Activated CD8-positive, alpha-beta T cell treated with anti-CD3 and anti-CD28 coated beads for 36 hours (primary cell): ENCODE results near the gene AOX1. TPM values are rescaled to one million over a fixed set of nuclear protein-coding genes. Genes with fewer than 3 reads are reported as not detected.

Source experiments
- ATAC-seq: fragments of 200-7000 bp; cut with Tn5 transposase; one replicate; pipeline ENCODE4 v1.10.0; 2021; ENCODE audit warnings: mild to moderate bottlenecking, moderate library complexity
- CTCF ChIA-PET: fragments of 350-600 bp; sonication (Branson Sonifier 250); formaldehyde crosslinking; loops from one replicate; lab custom pipeline; 2021; ENCODE audit warnings: antibody characterized with exemption; lab: Charles Lee
- POLR2A ChIA-PET: fragments of 350-600 bp; sonication (Branson Sonifier 250); formaldehyde crosslinking; loops from one replicate; lab custom pipeline; 2021; ENCODE audit warnings: antibody characterized with exemption; lab: Charles Lee
- DNase-seq: peaks from one replicate; pipeline ENCODE4 v3.0.0-alpha.2; 2020
- H3K27ac Mint-ChIP-seq: one replicate; pipeline ENCODE4 v1.8.0; 2021; ENCODE audit warnings: mild to moderate bottlenecking, mixed read lengths
- H3K27me3 Mint-ChIP-seq: one replicate; pipeline ENCODE4 v1.8.0; 2021; ENCODE audit warnings: mixed read lengths
- H3K36me3 Mint-ChIP-seq: one replicate; pipeline ENCODE4 v1.8.0; 2021; ENCODE audit warnings: low read depth, mixed read lengths
- H3K4me1 Mint-ChIP-seq: one replicate; pipeline ENCODE4 v1.8.0; 2021; ENCODE audit warnings: low read depth, mixed read lengths
- H3K4me3 Mint-ChIP-seq: one replicate; pipeline ENCODE4 v1.8.0; 2021; ENCODE audit warnings: mild to moderate bottlenecking, moderate library complexity, mixed read lengths
- H3K9me3 Mint-ChIP-seq: one replicate; pipeline ENCODE4 v1.8.0; 2021; ENCODE audit warnings: mixed read lengths
- CTCF ChIP-seq: fragments of 200-600 bp; IDR thresholded peaks from one replicate; pipeline ENCODE4 v1.8.0; 2022; ENCODE audit warnings: antibody characterized with exemption, mild to moderate bottlenecking
- intact Hi-C: fragments of 100-400 bp; cut with micrococcal nuclease; formaldehyde crosslinking; loops from one replicate; pipeline ENCODE4 v1.10.0; 2022
- total RNA-seq, 2 experiments: library from RNA; stranded (reverse); gene quantifications; one replicate each; pipeline ENCODE4 v1.2.3, GENCODE V29; 2021

Gene AOX1
- total RNA-seq, 2 experiments from 2014 or later = 0.54 to 0.69 TPM

- H3K4me3 Mint-ChIP-seq = no peak overlapping the region
- no peak for TF ChIP-seq CTCF
- no peak overlapping the region for H3K27ac Mint-ChIP-seq
- H3K27me3 Mint-ChIP-seq = no peaks in the 10 kb centered on the region
- ChIA-PET POLR2A (no interaction called here), CTCF (no interaction called here)
- no peaks in the 10 kb centered on the region for H3K9me3 Mint-ChIP-seq
- ATAC-seq (peak; percentile 60), DNase-seq (peak; percentile 29)
- intact Hi-C loops = no loop called here
- H3K4me1 Mint-ChIP-seq = peaks cover 10% of the 10 kb centered on the region
- H3K36me3 Mint-ChIP-seq = no peaks in the 10 kb centered on the region
Observed at GRCh38 chr2:200618590-200619021, 32.8 kb downstream of the AOX1 start.

DNA sequence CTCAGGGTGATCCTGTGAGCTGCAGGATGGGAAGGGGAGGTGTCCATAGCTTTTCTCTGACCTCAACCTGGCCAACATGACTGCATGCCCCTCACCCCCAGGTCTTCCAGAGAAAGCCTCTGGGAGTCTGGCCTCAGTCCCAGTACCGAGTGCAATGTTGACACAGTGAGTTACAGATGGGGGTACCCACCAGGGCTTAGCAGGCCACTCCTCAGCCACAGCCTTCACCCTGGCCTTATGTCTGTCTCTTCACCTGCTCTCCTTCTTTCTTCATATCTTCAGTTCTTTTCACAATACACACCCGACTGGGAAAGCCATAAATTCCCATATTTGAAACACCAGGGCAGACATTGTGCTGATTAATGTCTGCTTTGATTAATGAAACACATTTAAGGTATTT lies 33.5 kb downstream of the AOX1 start:
- intact Hi-C loops = no loop called here
- TF ChIP-seq CTCF = no peak
- H3K36me3 Mint-ChIP-seq = no peaks in the 10 kb centered on the region
- no peak overlapping the region for H3K27ac Mint-ChIP-seq
- ATAC-seq = no peak
- ChIA-PET POLR2A (interaction anchor here (0.6 kb wide), 1 partner anchor 99 kb away, joined by 3 read pairs; no protein-coding TSS in a partner anchor), CTCF (no interaction called here)
- no peak for DNase-seq
- no peaks in the 10 kb centered on the region for H3K9me3 Mint-ChIP-seq
- H3K4me1 Mint-ChIP-seq = peaks cover 10% of the 10 kb centered on the region
- no peak overlapping the region for H3K4me3 Mint-ChIP-seq
- peaks cover 2% of the 10 kb centered on the region for H3K27me3 Mint-ChIP-seq

- H3K27me3 Mint-ChIP-seq = peaks cover 3% of the 10 kb centered on the region
Observed at GRCh38 chr2:200620606-200621390, 35.0 kb downstream of the AOX1 start.

GRCh38 chr2:200622106-200622505 lies 36.3 kb downstream of the AOX1 start:
- ATAC-seq = no peak
- H3K9me3 Mint-ChIP-seq = no peaks in the 10 kb centered on the region
- peaks cover 10% of the 10 kb centered on the region for H3K4me1 Mint-ChIP-seq
- DNase-seq = no peak
- no peaks in the 10 kb centered on the region for H3K36me3 Mint-ChIP-seq
- no peak overlapping the region for H3K27ac Mint-ChIP-seq
- TF ChIP-seq CTCF = no peak
- H3K4me3 Mint-ChIP-seq = no peak overlapping the region
- CTCF ChIA-PET = interaction anchor here (1.3 kb wide), 1 partner anchor 10 kb away, joined by 4 read pairs; no protein-coding TSS in a partner anchor
- peaks cover 3% of the 10 kb centered on the region for H3K27me3 Mint-ChIP-seq
- POLR2A ChIA-PET = no interaction called here
- intact Hi-C loops = no loop called here

More at GRCh38 chr2:200620606-200621390, 35.0 kb downstream of the AOX1 start:
- no peak for TF ChIP-seq CTCF
- ChIA-PET CTCF (no interaction called here), POLR2A (no interaction called here)
- Mint-ChIP-seq H3K9me3 (no peaks in the 10 kb centered on the region), H3K4me3 (no peak overlapping the region), H3K36me3 (no peaks in the 10 kb centered on the region), H3K4me1 (peaks cover 10% of the 10 kb centered on the region), H3K27ac (no peak overlapping the region)
- ATAC-seq = no peak
- DNase-seq = no peak
- intact Hi-C loops = no loop called here

GRCh38 chr2:200624026-200624425 lies 38.2 kb downstream of the AOX1 start:
- no peak overlapping the region for H3K27ac Mint-ChIP-seq
- no peak for TF ChIP-seq CTCF
- peaks cover 3% of the 10 kb centered on the region for H3K27me3 Mint-ChIP-seq
- no peak overlapping the region for H3K4me3 Mint-ChIP-seq
- H3K4me1 Mint-ChIP-seq = no peaks in the 10 kb centered on the region
- no peak for DNase-seq
- no peaks in the 10 kb centered on the region for H3K9me3 Mint-ChIP-seq
- no peak for ATAC-seq
- CTCF ChIA-PET = no interaction called here
- no peaks in the 10 kb centered on the region for H3K36me3 Mint-ChIP-seq
- POLR2A ChIA-PET = no interaction called here
- intact Hi-C loops = no loop called here
